H7 (cell line): ENCODE measurements around the gene INPP5B. TPM values are rescaled to one million over a fixed set of nuclear protein-coding genes. Genes with fewer than 3 reads are reported as not detected.

ENCODE experiments used
- DNase-seq: peaks from one replicate; pipeline ENCODE4 v3.0.0; 2012
- H3K27me3 ChIP-seq: 2 replicates; pipeline ENCODE4 v1.6.0; 2011; ENCODE audit warnings: mild to moderate bottlenecking, low read length; ENCODE audit not compliant: control insufficient read depth, insufficient read depth
- H3K36me3 ChIP-seq: replicated peaks from 2 replicates; pipeline ENCODE4 v1.5.1; 2011; ENCODE audit warnings: low read length; ENCODE audit not compliant: control insufficient read depth, insufficient read depth
- H3K4me3 ChIP-seq: 2 replicates; pipeline ENCODE4 v1.5.1; 2011; ENCODE audit warnings: low read depth, mild to moderate bottlenecking, control low read depth, low read length, moderate library complexity; ENCODE audit not compliant: insufficient read depth
- total RNA-seq: library from RNA; depleted of rRNA; stranded (reverse); fragments of >200 nt; shearing (Covaris generic); gene quantifications from 2 replicates; pipeline ENCODE4 v1.2.3, GENCODE V29; 2014

INPP5B gene
- total RNA-seq, 1 experiment from 2014 or later = 34.3 TPM

GRCh38 chr1:37954316-37954971 lies 7.6 kb upstream of the INPP5B start:
- no peak overlapping the region for H3K4me3 ChIP-seq
- H3K27me3 ChIP-seq = no peaks in the 10 kb centered on the region
- DNase-seq = no peak

GRCh38 chr1:37952738-37953137 lies 5.9 kb upstream of the INPP5B start:
- Histone ChIP-seq H3K4me3 (no peak overlapping the region), H3K27me3 (no peaks in the 10 kb centered on the region), H3K36me3 (peaks cover 4% of the 10 kb centered on the region)
- DNase-seq = no peak

More at GRCh38 chr1:37954316-37954971, 7.6 kb upstream of the INPP5B start:
- H3K36me3 ChIP-seq = peaks cover 13% of the 10 kb centered on the region

DNA sequence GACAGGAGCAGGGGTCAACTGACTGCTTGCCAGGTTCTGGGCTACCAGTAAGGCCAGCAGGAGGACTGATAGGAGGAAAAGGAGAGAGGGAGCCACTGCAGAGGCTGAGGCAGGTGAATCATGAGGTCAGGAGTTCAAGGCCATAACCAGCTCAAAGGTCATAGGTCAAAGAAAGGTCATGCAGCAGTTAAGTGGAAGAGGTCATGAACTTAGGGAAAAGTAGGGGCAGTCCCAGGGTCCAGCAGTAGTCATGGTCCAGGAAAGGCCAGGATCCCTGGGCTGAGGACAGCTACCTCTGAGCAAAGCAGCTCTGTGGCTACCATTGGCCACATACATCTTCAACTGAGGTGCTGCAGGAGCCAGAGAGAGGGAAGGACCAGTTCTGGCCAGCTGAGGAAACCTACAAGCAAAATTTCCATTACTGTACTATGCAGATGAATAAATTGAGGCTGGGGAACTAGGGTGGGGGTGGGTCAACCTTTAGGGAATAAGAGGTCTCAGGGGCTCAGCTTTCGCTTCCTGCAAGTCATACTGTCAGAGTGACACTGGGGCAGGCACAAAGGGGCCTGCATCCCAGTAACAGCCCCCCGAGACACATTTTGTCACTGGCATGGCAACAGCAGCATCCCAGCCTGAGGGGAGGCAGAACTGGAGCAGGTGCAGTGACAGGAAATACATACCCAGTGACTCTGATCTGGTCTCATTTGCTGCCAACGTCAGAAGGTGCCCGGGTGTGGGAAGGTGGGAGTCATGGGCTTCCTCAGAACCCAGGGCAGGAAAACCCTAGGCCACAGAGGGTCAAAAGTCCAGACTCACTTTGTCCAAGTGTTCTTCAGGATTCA lies 5.2 kb upstream of the INPP5B start:
- DNase-seq = no peak
- Histone ChIP-seq H3K4me3 (no peak overlapping the region), H3K27me3 (no peaks in the 10 kb centered on the region), H3K36me3 (peaks cover 1% of the 10 kb centered on the region)

- no peaks in the 10 kb centered on the region for H3K36me3 ChIP-seq
- H3K4me3 ChIP-seq = no peak overlapping the region
- H3K27me3 ChIP-seq = no peaks in the 10 kb centered on the region
- no peak for DNase-seq
These were observed 4.4 kb upstream of the INPP5B start for GRCh38 chr1:37951041-37951782.

- Histone ChIP-seq H3K36me3 (no peaks in the 10 kb centered on the region), H3K27me3 (no peaks in the 10 kb centered on the region), H3K4me3 (no peak overlapping the region)
- DNase-seq = peak; percentile 10
These were observed 2.8 kb upstream of the INPP5B start for GRCh38 chr1:37949524-37950152.

GRCh38 chr1:37948841-37949240 lies 2.0 kb upstream of the INPP5B start:
- Histone ChIP-seq H3K4me3 (no peak overlapping the region), H3K27me3 (no peaks in the 10 kb centered on the region), H3K36me3 (no peaks in the 10 kb centered on the region)
- peak; percentile 13 for DNase-seq

GRCh38 chr1:37948166-37948565 lies 1.3 kb upstream of the INPP5B start:
- Histone ChIP-seq H3K36me3 (peaks cover 2% of the 10 kb centered on the region), H3K4me3 (no peak overlapping the region), H3K27me3 (no peaks in the 10 kb centered on the region)
- no peak for DNase-seq

DNA sequence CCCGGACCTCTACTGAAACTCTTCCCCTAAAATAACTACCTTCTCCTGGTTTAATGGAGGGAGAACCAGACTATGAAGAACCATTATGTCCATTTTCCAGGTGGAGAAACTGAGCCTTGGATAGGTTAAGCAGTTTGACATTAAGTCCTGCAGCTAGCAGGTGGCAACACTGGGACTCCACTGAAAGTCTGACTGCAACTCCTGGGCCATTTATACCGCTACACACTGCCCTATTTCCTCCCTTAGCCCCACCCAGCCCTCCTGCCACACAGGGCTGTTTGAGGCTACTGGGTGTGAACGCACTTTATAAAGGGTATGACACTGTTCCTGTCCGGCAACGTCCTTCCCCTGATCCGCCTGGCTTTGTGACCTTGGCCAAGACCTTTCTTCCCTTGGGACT lies 511 bp upstream of the INPP5B start:
- peaks cover 2% of the 10 kb centered on the region for H3K36me3 ChIP-seq
- no peaks in the 10 kb centered on the region for H3K27me3 ChIP-seq
- H3K4me3 ChIP-seq = no peak overlapping the region
- peak; percentile 19 for DNase-seq

DNA sequence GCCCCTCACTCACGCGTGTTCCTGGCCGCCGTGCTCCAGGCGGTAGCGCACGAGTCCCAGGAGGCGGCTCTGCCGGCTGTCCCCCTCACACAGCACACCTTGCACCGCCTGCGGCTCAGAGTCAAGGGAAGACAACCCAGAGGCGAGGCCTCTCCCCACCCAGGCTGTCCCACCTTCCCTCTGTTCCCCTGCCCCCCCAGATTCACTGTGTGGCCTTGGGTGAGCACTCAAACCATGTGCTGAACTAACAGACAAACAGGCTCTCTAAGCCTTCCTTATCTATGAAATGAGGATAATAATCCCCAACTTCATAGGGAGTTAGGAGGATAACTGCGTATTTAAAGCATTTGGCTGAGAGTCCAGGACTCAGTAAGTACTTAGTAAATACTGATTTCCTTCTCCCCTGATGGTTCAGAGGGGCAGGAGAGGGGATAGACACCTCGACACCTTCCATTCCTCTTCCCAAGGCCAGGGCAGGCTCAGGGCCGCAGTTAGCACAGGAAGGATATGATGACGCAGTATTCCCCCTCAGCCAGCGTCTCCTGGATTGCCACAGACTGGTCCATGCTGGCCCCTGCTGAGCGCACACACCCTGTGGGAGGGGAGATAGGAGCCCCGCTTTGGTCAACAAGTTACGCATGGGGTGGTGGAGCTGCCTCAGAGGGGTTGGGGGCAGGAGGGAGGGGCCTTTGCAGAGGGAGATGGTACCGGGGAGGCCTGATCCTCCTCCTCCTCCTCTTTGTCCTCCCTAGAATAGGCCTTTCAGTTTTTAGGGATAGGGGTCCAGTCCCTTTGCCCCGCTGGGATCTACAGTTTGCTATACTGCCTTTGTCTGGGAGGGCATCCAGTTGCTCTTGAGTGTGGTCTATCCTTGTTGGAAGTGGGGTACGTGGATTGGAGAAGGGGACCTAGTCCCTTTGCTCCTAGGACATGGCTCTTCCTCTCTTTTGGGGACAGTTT lies 830 bp downstream of the INPP5B start:
- Histone ChIP-seq H3K4me3 (peak overlapping the region; percentile 74), H3K27me3 (no peaks in the 10 kb centered on the region)
- DNase-seq = peak; percentile 67

GRCh38 chr1:37945251-37945650 lies 1.6 kb downstream of the INPP5B start:
- H3K27me3 ChIP-seq = no peaks in the 10 kb centered on the region
- DNase-seq = no peak
- no peak overlapping the region for H3K4me3 ChIP-seq
- peaks cover 2% of the 10 kb centered on the region for H3K36me3 ChIP-seq

More for the DNA sequence above, 830 bp downstream of the INPP5B start:
- peaks cover 2% of the 10 kb centered on the region for H3K36me3 ChIP-seq

DNA sequence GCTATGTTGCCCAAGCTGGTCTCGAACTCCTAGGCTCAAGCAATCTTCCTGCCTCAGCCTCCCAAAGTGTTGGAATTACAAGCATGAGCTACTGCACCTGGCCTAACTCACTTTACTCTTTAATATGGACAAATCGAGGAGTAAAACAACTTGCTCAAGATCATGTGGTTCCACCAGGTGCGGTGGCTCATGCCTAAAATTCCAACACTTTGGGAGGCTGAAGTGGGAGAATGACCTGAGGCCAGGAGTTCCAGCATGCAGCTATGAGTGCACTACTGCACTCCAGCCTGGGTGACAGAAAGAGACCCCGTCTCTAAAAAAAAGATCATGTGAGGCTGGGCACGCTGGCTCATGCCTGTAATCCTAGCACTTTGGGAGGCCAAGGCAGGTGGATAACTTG lies 2.0 kb downstream of the INPP5B start:
- no peak overlapping the region for H3K4me3 ChIP-seq
- peaks cover 2% of the 10 kb centered on the region for H3K36me3 ChIP-seq
- DNase-seq = no peak
- no peaks in the 10 kb centered on the region for H3K27me3 ChIP-seq

GRCh38 chr1:37944086-37944763 lies 2.6 kb downstream of the INPP5B start:
- Histone ChIP-seq H3K4me3 (no peak overlapping the region), H3K27me3 (no peaks in the 10 kb centered on the region), H3K36me3 (peaks cover 2% of the 10 kb centered on the region)
- no peak for DNase-seq

GRCh38 chr1:37940299-37940947 lies 6.4 kb downstream of the INPP5B start:
- no peaks in the 10 kb centered on the region for H3K27me3 ChIP-seq
- H3K4me3 ChIP-seq = no peak overlapping the region
- DNase-seq = peak; percentile 8
- H3K36me3 ChIP-seq = peaks cover 3% of the 10 kb centered on the region
